ENCODE results near the gene POU4F1.
A peak's percentile ranks its signal among the peaks of the same experiment; 100 is the strongest.
"Not testable (repeated sequence)": the region's sequence is repeated elsewhere in the genome, so short reads cannot be mapped to it uniquely, and the experiment has no call there.

POU4F1 gene

GRCh38 chr13:78603240-78603957 is at the start of gene POU4F1:
Gene POU4F1 (minus strand): TSS chr13:78603552. CDS start chr13:78603326, 226 bp downstream.
- ChIA-PET CTCF (interaction anchor here (1.0 to 1.5 kb wide), 2 partner anchors 14 to 19 kb away, joined by 4 to 5 read pairs; no protein-coding TSS in a partner anchor), POLR2A (no interaction called here)
- peak; percentile 88 for DNase-seq (ENCODE audit: extremely low spot score)
- TF ChIP-seq, protein P1, sequence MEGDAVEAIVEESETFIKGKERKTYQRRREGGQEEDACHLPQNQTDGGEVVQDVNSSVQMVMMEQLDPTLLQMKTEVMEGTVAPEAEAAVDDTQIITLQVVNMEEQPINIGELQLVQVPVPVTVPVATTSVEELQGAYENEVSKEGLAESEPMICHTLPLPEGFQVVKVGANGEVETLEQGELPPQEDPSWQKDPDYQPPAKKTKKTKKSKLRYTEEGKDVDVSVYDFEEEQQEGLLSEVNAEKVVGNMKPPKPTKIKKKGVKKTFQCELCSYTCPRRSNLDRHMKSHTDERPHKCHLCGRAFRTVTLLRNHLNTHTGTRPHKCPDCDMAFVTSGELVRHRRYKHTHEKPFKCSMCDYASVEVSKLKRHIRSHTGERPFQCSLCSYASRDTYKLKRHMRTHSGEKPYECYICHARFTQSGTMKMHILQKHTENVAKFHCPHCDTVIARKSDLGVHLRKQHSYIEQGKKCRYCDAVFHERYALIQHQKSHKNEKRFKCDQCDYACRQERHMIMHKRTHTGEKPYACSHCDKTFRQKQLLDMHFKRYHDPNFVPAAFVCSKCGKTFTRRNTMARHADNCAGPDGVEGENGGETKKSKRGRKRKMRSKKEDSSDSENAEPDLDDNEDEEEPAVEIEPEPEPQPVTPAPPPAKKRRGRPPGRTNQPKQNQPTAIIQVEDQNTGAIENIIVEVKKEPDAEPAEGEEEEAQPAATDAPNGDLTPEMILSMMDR (IDR thresholded peaks at IDR 0.05; ENCODE audit: control extremely low read depth, extremely low read depth, low read depth, missing control alignments), result no peak

GRCh38 chr13:78652651-78653050 is 49.3 kb upstream of the POU4F1 start:
- TF ChIP-seq, protein P1 (IDR thresholded peaks at IDR 0.05; ENCODE audit: control extremely low read depth, extremely low read depth, low read depth, missing control alignments), result no peak
- ChIA-PET CTCF (no interaction called here), POLR2A (no interaction called here)
- DNase-seq (ENCODE audit: extremely low spot score), result no peak

DNA sequence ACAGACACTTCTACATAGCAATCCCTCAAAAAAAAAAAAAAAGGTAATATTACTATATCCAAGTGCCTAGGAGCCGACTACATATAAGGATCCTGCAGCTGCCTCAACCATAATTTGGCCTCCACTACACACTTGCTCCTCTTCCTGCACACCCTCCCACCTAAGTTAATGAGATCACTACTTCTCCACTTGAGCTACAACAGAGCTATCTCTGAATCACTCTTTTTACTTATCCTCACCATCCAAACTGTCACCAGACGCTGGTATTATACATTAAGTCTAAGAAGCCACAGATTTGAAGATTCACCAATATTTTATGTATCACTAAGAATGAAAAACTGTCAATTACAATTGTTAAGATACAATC is 47.3 kb upstream of the POU4F1 start:
- CTCF ChIA-PET, result interaction anchor here (1.0 kb wide), 1 partner anchor 530 kb away, joined by 3 read pairs; no protein-coding TSS in a partner anchor
- TF ChIP-seq, protein P1 (IDR thresholded peaks at IDR 0.05; ENCODE audit: control extremely low read depth, extremely low read depth, low read depth, missing control alignments), result no peak
- POLR2A ChIA-PET, result no interaction called here
- DNase-seq (ENCODE audit: extremely low spot score), result no peak

GRCh38 chr13:78649997-78650716 is 46.8 kb upstream of the POU4F1 start:
- DNase-seq (ENCODE audit: extremely low spot score), result no peak
- TF ChIP-seq, protein P1 (IDR thresholded peaks at IDR 0.05; ENCODE audit: control extremely low read depth, extremely low read depth, low read depth, missing control alignments), result no peak
- POLR2A ChIA-PET, result no interaction called here
- CTCF ChIA-PET, result interaction anchor here (1.0 kb wide), 1 partner anchor 529 kb away, joined by 3 read pairs; no protein-coding TSS in a partner anchor

DNA sequence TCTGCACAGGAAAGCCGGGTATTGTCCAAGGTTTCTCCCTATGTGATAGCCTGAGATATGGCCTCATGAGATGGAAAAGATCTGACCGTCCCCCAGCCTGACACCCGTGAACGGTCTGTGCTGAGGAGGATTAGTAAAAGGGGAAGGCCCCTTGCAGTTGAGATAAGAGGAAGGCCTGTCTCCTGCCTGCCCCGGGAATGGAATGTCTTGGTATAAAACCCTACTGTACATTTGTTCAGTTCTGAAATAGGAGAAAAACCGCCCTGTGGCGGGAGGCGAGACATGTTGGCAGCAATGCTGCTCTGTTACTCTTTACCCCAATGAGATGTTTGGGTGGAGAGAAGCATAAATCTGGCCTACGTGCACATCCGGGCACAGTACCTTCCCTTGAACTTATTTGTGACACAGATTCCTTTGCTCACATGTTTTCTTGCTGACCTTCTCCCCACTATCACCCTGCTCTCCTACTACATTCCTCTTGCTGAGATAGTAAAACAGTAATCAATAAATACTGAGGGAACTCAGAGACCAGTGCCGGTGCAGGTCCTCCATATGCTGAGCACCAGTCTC is 43.8 kb upstream of the POU4F1 start:
- CTCF ChIA-PET, result interaction anchor here (1.9 kb wide), 1 partner anchor 26 kb away, joined by 6 read pairs; no protein-coding TSS in a partner anchor
- DNase-seq (ENCODE audit: extremely low spot score); POLR2A ChIA-PET: not testable (repeated sequence)

DNA sequence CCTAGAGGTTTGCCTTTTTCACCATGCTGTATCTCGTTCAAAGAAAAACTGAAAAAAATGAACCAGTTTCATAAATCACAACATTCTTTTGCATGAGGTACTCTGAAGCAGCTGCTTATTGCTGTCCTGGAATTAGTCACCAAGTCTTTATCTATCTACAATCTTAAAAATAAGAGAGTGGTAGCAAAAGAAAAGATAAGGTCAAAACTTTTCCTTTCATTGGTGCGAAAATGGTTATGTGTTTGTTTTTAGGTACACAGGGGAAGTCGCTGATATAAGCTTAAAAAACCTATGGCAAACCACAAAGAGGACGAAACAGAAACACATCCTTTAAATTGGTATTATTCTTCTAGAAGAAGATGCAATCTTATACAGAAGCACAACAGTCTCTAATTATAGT is 34.9 kb upstream of the POU4F1 start:
- CTCF ChIA-PET, result interaction anchor here (1.7 kb wide), 1 partner anchor 10 kb away, joined by 5 read pairs; no protein-coding TSS in a partner anchor
- TF ChIP-seq, protein P1 (IDR thresholded peaks at IDR 0.05; ENCODE audit: control extremely low read depth, extremely low read depth, low read depth, missing control alignments), result no peak
- DNase-seq (ENCODE audit: extremely low spot score), result peak; percentile 20
- POLR2A ChIA-PET, result no interaction called here

Measured in GM10248 (cell line).